ENCODE results near the gene FSIP1.

DNA sequence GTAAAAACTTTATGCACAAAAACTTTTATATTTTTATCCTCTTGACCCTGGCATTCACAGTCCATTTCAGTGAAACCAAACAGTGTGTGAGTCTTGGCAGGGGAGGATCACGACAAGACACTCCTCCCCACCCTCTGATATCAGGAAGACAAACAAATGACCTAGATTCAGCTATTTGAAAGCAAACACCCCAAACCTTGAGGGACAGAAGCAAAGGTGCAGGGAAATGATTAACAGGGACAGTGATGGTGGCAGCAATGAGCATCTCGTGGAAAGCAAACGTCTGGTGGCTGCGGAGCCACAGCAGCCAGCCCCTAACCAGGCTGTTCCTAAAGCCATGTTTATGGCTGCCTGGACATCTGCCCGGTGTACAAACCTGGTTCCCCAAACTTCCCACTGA, 52.1 kb downstream of the FSIP1 start:
- TF ChIP-seq, protein P1, sequence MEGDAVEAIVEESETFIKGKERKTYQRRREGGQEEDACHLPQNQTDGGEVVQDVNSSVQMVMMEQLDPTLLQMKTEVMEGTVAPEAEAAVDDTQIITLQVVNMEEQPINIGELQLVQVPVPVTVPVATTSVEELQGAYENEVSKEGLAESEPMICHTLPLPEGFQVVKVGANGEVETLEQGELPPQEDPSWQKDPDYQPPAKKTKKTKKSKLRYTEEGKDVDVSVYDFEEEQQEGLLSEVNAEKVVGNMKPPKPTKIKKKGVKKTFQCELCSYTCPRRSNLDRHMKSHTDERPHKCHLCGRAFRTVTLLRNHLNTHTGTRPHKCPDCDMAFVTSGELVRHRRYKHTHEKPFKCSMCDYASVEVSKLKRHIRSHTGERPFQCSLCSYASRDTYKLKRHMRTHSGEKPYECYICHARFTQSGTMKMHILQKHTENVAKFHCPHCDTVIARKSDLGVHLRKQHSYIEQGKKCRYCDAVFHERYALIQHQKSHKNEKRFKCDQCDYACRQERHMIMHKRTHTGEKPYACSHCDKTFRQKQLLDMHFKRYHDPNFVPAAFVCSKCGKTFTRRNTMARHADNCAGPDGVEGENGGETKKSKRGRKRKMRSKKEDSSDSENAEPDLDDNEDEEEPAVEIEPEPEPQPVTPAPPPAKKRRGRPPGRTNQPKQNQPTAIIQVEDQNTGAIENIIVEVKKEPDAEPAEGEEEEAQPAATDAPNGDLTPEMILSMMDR (IDR thresholded peaks at IDR 0.05) = no peak
- TF ChIP-seq NFE2L1 (CRISPR knock-in tag; IDR thresholded peaks at IDR 0.05) (no peak), FOXJ3 (CRISPR knock-in tag; IDR thresholded peaks at IDR 0.05; ENCODE audit: borderline replicate concordance) (no peak), SMAD3 (CRISPR knock-in tag; IDR thresholded peaks at IDR 0.05; ENCODE audit: borderline replicate concordance) (no peak), CREM (CRISPR knock-in tag; IDR thresholded peaks at IDR 0.05) (no peak), ZBTB21 (CRISPR knock-in tag; IDR thresholded peaks at IDR 0.05; ENCODE audit: borderline replicate concordance) (no peak), ZNF416 (CRISPR knock-in tag; IDR thresholded peaks at IDR 0.05) (no peak), NR3C1 (CRISPR knock-in tag; conservative IDR thresholded peaks at IDR 0.05; ENCODE audit: low read depth) (no peak), ETV6 (CRISPR knock-in tag; IDR thresholded peaks at IDR 0.05) (no peak)
- TF ChIP-seq, protein P2, sequence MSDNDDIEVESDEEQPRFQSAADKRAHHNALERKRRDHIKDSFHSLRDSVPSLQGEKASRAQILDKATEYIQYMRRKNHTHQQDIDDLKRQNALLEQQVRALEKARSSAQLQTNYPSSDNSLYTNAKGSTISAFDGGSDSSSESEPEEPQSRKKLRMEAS (CRISPR knock-in tag; IDR thresholded peaks at IDR 0.05) = no peak
- TF ChIP-seq, protein P3, sequence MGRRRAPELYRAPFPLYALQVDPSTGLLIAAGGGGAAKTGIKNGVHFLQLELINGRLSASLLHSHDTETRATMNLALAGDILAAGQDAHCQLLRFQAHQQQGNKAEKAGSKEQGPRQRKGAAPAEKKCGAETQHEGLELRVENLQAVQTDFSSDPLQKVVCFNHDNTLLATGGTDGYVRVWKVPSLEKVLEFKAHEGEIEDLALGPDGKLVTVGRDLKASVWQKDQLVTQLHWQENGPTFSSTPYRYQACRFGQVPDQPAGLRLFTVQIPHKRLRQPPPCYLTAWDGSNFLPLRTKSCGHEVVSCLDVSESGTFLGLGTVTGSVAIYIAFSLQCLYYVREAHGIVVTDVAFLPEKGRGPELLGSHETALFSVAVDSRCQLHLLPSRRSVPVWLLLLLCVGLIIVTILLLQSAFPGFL (CRISPR knock-in tag; IDR thresholded peaks at IDR 0.05; ENCODE audit: borderline replicate concordance) = no peak
